ENCODE measurements around the gene SMARCD3.

Gene SMARCD3

DNA sequence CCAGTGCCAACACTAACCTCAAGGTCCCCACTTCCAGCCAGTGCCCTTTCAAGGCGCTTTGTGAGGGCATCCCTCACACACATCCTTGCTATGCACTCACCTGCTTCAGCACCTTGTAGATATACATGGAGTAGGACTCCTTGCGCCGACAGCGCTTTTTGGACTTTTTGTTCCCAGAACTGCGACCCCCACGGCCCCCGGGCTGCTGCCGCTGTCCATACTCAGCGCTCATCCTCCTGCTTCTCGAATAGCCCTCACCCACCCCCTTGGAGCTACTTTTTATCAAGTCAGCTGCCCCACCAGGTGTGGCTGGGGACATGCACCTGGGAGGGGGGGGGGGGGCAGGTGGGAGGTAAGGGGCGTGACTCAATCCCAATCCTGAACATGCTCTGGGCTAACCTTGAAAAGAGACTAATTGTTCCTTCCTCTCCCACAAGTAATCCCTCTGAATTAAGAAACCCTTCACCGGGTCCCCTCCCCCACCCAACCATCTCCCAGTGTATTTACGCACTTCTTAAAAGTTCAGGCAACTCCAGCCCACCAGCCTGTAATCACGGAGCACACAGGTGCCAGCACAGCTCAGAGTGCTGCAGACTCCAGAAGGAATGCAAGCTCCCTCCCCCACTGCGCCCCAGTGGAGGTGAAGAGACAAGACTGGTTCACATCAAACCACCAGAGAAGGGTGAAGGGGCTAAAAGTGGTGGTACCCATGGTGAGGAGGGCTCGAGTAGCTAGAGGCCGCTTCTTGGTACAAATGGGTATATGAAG lies 38.2 kb downstream of the SMARCD3 start, which contains the start of gene H2BK1:
Gene H2BK1 (minus strand): TSS at position 402 of the 768 bp plus-strand sequence. CDS start 170 bp downstream, at position 232.
- no peak for DNase-seq (ENCODE audit: low read depth in 2 of 2)

DNA sequence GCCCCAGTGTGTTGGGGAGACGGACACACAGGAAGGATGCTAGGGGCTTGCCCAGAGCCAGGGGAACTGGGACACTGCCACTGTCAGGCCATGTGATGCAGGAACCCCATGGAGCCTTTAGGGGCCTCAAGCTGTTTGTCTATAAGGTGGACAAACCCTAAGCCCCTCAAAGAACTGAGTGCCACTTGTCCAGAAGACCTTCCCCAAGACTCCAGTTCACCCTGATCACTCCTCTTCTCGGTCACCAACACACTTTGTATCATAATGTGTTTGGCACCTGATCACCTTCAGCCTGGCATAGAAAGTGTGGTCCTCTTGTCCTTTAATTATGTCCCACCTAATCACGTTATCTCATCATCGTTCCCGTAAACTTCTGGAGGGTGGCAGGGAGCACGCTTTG lies 38.9 kb downstream of the SMARCD3 start:
- DNase-seq (ENCODE audit: low read depth in 2 of 2) = no peak

GRCh38 chr7:151208253-151208862 lies 40.1 kb downstream of the SMARCD3 start:
- no peak for DNase-seq (ENCODE audit: low read depth in 2 of 2)

GRCh38 chr7:151207804-151208203 lies 40.7 kb downstream of the SMARCD3 start:
- DNase-seq (ENCODE audit: low read depth in 2 of 2) = no peak

- DNase-seq (ENCODE audit: low read depth in 2 of 2) = no peak
Measured at GRCh38 chr7:151207315-151207714, 41.2 kb downstream of the SMARCD3 start.

DNA sequence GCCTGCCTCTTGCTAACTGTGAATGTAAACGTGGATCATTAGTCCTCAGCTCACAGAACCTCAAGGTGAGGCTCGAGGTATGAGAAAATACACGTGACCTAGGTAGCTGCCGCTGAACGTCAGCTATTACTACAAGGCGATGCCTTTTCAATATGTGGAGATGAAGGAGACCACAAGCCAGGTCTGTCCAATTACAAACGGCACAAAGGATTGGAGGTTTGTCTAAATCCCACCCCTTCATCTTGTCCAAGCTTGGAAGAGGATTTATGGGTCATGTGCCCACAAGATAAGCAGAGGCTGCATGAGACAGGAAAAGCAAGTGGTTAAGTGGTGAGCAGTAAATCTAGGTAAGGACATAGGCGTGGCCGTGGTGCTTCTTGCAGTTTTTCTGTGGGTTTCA lies 41.6 kb downstream of the SMARCD3 start:
- no peak for DNase-seq (ENCODE audit: low read depth in 2 of 2)

GRCh38 chr7:151205730-151206129 lies 42.8 kb downstream of the SMARCD3 start:
- no peak for DNase-seq (ENCODE audit: low read depth in 2 of 2)

DNA sequence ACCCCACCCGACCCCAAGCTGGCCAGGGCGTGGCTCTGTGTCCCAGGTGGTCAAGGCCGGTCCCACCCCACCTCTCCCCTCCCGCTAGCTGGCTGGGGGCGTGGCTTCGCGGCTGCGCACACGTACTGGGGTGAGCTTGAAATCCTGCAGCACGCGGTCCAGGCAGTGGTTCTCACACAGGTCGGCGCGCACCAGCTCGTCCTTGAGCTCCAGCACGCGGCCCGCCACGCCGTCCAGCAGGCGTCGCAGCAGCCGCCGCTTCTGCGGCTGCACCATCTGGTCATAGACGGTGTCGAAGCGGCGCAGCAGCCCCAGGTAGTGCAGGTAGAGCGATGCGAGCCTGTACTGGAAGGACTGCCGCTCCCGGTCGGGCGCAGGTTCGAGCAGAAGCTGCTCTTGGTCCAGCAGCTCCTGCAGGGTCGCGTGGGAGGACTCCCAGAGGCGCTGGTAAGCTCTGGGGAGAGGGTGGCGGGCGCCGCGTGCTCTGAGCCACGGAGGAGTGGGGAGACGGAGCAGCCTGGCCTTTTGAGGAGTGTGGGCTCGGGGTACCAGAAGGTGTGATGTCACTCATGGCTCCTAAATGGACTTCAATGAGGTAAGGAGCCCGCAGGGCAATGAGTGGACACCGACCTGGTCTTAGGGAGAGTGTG lies 44.0 kb downstream of the SMARCD3 start:
- no peak for DNase-seq (ENCODE audit: low read depth in 2 of 2)

GRCh38 chr7:151202836-151203235 lies 45.7 kb downstream of the SMARCD3 start:
- no peak for DNase-seq (ENCODE audit: low read depth in 2 of 2)

- no peak for DNase-seq (ENCODE audit: low read depth in 2 of 2)
Measured at GRCh38 chr7:151201751-151202150, 46.7 kb downstream of the SMARCD3 start.

- no peak for DNase-seq (ENCODE audit: low read depth in 2 of 2)
Measured at GRCh38 chr7:151201344-151201743, 47.1 kb downstream of the SMARCD3 start.

- no peak for DNase-seq (ENCODE audit: low read depth in 2 of 2)
Measured at GRCh38 chr7:151198945-151199848, 49.3 kb downstream of the SMARCD3 start.

- DNase-seq (ENCODE audit: low read depth in 2 of 2) = no peak
Measured at GRCh38 chr7:151197932-151198331, 50.6 kb downstream of the SMARCD3 start.

DNA sequence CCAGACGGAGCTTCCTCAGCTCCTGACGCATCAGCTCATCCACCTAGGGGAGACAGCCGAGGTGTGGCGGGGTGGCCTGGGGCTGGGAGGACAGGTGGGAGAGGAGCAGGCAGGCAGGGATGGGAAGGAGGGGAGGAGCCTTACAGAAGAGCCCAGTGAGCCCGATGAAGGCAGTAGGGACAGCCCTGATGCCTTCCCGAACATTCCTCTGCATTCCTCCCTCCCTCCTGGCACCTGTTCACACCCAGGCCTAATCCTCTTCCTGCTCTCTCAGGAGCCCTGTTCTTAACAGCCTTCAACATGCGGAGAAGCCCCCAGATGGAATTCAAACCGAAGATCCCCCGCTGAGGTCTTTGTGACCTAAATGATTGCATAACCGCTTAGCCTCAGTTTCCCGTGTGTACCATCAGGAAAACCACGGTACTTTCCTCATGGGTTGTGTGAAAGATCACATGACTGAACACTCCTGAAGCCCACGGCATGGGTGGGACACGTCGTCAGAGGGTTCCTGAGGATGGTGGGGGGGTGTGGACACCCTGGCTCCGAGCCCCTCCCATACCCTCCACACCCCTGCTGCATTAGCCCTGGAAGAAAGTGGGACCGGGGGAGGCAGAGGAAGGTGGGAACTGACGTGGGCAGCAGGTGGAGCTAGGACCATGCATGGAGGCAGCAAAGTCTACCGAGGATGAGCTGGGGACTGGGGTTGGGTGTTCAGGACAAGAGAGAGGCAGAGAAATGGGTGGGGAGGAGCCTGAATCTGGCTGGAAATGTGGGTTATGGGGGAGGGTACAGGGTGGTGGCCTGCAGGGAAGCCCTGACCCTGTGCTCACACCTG lies 52.7 kb downstream of the SMARCD3 start:
- DNase-seq (ENCODE audit: low read depth in 2 of 2) = no peak

- DNase-seq (ENCODE audit: low read depth in 2 of 2) = no peak
Measured at GRCh38 chr7:151194188-151194587, 54.3 kb downstream of the SMARCD3 start.

DNA sequence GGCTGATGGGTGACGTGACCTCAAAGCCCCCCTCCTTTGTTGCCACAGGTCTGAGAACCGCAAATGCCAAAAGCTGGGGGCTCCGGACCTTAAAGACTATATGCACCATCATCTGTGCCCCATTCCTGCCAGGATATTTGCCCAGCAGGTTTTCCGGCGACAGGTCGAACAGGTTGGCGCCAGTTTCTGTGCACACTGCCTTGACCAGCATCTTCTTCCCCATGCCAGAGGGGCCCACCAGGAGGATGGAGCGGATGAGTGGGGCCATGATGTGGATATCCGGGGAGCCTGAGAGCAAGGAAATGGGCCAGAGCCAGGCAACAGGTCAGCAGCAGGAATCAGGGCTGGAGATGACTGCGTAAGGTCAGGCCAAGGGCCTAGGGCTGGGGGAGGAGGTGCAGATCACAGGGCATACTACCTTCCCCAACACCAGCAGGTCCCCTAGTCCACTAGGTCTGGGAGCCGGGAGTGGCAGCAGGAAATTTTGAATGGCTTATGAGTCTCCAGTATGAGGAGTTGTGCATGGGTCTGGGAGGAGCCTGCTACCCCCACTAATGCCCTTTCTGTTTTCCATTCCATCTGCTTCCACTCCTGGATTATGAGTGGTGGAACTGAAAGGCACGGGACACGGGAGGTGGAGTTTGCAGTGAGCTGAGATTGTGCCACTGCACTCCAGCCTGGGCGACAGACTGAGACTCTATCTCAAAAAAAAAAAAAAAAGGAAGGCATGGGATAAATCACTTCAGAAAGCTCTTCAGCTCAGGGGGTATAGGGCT lies 55.1 kb downstream of the SMARCD3 start:
- DNase-seq (ENCODE audit: low read depth in 2 of 2) = no peak

DNA sequence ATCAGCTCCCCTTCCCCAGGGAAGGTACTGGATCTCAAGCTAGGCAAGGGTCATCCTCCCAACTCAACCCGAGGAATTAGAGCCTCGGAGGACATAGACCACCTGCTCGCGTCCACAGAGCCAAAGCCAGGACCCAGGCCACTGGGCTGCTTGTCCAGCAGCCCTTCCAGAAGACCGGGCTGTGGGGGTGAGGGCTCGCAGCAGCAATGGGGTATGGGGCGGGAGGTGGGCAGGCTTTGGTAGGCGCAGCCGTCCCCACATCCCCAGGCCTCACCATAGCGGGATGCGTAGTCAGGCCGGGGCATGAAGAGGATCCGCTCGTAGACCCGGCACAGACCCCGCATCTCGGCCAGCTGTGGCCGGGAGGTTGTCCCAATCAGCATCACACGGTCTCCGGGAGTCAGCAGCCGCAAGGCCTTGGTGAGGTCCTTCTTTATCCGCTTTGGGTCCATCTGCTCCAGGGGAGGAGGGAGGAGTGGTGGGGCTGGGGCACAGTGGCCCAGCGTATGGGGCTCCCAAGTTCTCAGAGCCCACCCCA lies 56.4 kb downstream of the SMARCD3 start:
- DNase-seq (ENCODE audit: low read depth in 2 of 2) = no peak

DNA sequence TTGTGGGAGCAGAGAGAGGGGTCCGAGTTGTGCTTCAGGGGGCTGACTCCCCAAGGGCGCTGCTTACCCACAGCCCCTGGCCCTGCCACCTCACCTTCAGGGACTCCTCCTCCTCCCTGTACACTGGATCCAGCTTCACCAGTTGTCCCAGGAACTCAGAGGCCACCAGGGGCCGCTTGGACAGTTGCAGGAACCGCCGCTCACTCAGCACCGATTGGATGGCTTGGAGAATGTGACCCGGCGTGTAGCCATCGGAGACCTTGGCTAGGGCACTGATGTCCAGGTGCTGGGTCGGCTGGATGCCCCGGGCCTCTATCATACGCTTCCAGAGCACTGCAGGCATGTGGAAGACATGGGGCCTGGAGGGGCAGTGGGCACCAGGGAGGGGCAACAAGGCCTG lies 57.0 kb downstream of the SMARCD3 start:
- no peak for DNase-seq (ENCODE audit: low read depth in 2 of 2)

DNA sequence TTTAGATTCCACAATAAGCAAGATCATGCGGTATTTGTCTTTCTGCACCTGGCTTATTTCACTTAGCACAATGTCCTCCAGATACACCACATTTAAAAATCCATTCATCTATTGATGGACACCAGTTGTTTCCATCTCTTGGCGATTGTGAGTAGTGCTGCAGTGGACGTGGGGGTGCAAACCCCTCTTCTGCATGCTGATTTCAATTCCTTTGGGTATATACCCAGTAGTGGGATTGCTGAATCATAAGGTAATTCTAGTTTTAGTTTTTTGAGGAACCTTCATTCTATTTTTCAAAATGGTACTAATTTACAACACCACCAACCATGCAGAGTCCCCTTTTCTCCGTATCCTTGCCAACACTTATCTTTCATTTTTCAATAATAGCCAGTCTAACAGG lies 59.5 kb downstream of the SMARCD3 start:
- DNase-seq (ENCODE audit: low read depth in 2 of 2) = no peak

Data from fibroblast of skin of left biceps (primary cell).